ENCODE results near the gene VMP1.
"Not testable (repeated sequence)": the region's sequence is repeated elsewhere in the genome, so short reads cannot be mapped to it uniquely, and the experiment has no call there.

The VMP1 gene

GRCh38 chr17:59756236-59756818, 48.9 kb downstream of the VMP1 start:
- no peak for DNase-seq

- DNase-seq = no peak
Observed at GRCh38 chr17:59757043-59757442, 49.6 kb downstream of the VMP1 start.

GRCh38 chr17:59757470-59757869, 50.0 kb downstream of the VMP1 start:
- no peak for DNase-seq

- DNase-seq = no peak
Observed at GRCh38 chr17:59757881-59758385, 50.5 kb downstream of the VMP1 start.

GRCh38 chr17:59758998-59759651, 51.7 kb downstream of the VMP1 start:
- DNase-seq = not testable (repeated sequence)

GRCh38 chr17:59760160-59760559, 52.7 kb downstream of the VMP1 start:
- no peak for DNase-seq

- no peak for DNase-seq
Observed at GRCh38 chr17:59761385-59762048, 54.1 kb downstream of the VMP1 start.

- DNase-seq = no peak
Observed at GRCh38 chr17:59762049-59762823, 54.8 kb downstream of the VMP1 start.

GRCh38 chr17:59762824-59763374, 55.4 kb downstream of the VMP1 start:
- no peak for DNase-seq

- no peak for DNase-seq
Observed at GRCh38 chr17:59763861-59764260, 56.4 kb downstream of the VMP1 start.

GRCh38 chr17:59764292-59764741, 56.9 kb downstream of the VMP1 start:
- no peak for DNase-seq

GRCh38 chr17:59765038-59765437, 57.6 kb downstream of the VMP1 start:
- DNase-seq = no peak

GRCh38 chr17:59766491-59766890, 59.0 kb downstream of the VMP1 start:
- DNase-seq = no peak

- DNase-seq = no peak
Observed at GRCh38 chr17:59767176-59767575, 59.7 kb downstream of the VMP1 start.

- DNase-seq = no peak
Observed at GRCh38 chr17:59769887-59770286, 62.4 kb downstream of the VMP1 start.

GRCh38 chr17:59771093-59771492, 63.6 kb downstream of the VMP1 start:
- DNase-seq = no peak

GRCh38 chr17:59775786-59776350, 68.4 kb downstream of the VMP1 start:
- DNase-seq = no peak

GRCh38 chr17:59776577-59776976, 69.1 kb downstream of the VMP1 start:
- DNase-seq = no peak

GRCh38 chr17:59777033-59777432, 69.6 kb downstream of the VMP1 start:
- DNase-seq = no peak

- no peak for DNase-seq
Observed at GRCh38 chr17:59778996-59779395, 71.5 kb downstream of the VMP1 start.

GRCh38 chr17:59779521-59779920, 72.1 kb downstream of the VMP1 start:
- DNase-seq = no peak

- DNase-seq = not testable (repeated sequence)
Observed at GRCh38 chr17:59780548-59780947, 73.1 kb downstream of the VMP1 start.
